SK-N-SH treated with all-trans-retinoic acid at 6 μM for 48 hours (cell line): ENCODE data around the gene AARS1.
"Not testable (repeated sequence)": the region's sequence is repeated elsewhere in the genome, so short reads cannot be mapped to it uniquely, and the experiment has no call there.

Source experiments
- ATAC-seq: fragments of 200-7000 bp; cut with Tn5 transposase; 3 replicates; pipeline ENCODE4 v1.9.1; 2020; ENCODE audit warnings: mild to moderate bottlenecking, moderate library complexity
- ARNTL ChIP-seq: fragments of 450-650 bp; formaldehyde crosslinking; IDR thresholded peaks from 2 replicates; pipeline ENCODE4 v1.5.0; 2020; ENCODE audit warnings: low read depth, mild to moderate bottlenecking, moderate library complexity, borderline replicate concordance
- BACH2 ChIP-seq: fragments of 250-450 bp; sonication (Bioruptor Pico); IDR thresholded peaks from 2 replicates; pipeline ENCODE4 v1.9.0; 2021; ENCODE audit warnings: mild to moderate bottlenecking, borderline replicate concordance
- CREB5 ChIP-seq: fragments of 250-450 bp; sonication (Bioruptor Pico); IDR thresholded peaks from 2 replicates; pipeline ENCODE4 v1.5.1; 2020; ENCODE audit warnings: low read depth, mild to moderate bottlenecking, moderate library complexity
- CSDC2 ChIP-seq: fragments of 250-450 bp; sonication (Bioruptor Pico); IDR thresholded peaks from 2 replicates; pipeline ENCODE4 v1.5.0; 2020; ENCODE audit warnings: mild to moderate bottlenecking, moderate library complexity
- ESRRG ChIP-seq: fragments of 250-450 bp; sonication (Bioruptor Pico); IDR thresholded peaks from 2 replicates; pipeline ENCODE4 v1.6.1; 2021; ENCODE audit warnings: mild to moderate bottlenecking
- GLIS3 ChIP-seq: fragments of 250-450 bp; sonication (Bioruptor Pico); IDR thresholded peaks from 2 replicates; pipeline ENCODE4 v1.5.0; 2020; ENCODE audit warnings: mild to moderate bottlenecking, moderate library complexity
- ISL1 ChIP-seq: fragments of 250-450 bp; sonication (Bioruptor Pico); IDR thresholded peaks from 2 replicates; pipeline ENCODE4 v2.1.2; 2022; ENCODE audit warnings: mild to moderate bottlenecking, moderate library complexity
- OSR1 ChIP-seq: fragments of 250-450 bp; sonication (Bioruptor Pico); IDR thresholded peaks from 2 replicates; pipeline ENCODE4 v1.8.0; 2022; ENCODE audit warnings: moderate library complexity, mild to moderate bottlenecking, inconsistent platforms
- POU6F1 ChIP-seq: fragments of 250-450 bp; sonication (Bioruptor Pico); IDR thresholded peaks from 2 replicates; pipeline ENCODE4 v1.8.0; 2021; ENCODE audit warnings: low read depth, mild to moderate bottlenecking, moderate library complexity, borderline replicate concordance
- RARB ChIP-seq: fragments of 250-450 bp; sonication (Bioruptor Pico); IDR thresholded peaks from 2 replicates; pipeline ENCODE4 v1.8.0; 2021; ENCODE audit warnings: mild to moderate bottlenecking, moderate library complexity
- SNAI2 ChIP-seq: fragments of 250-450 bp; sonication (Bioruptor Pico); IDR thresholded peaks from 2 replicates; pipeline ENCODE4 v1.5.0; 2020; ENCODE audit warnings: mild to moderate bottlenecking, moderate library complexity
- TCF4 ChIP-seq: fragments of 250-450 bp; sonication (Bioruptor Pico); IDR thresholded peaks from 2 replicates; pipeline ENCODE4 v1.8.0; 2021; ENCODE audit warnings: mild to moderate bottlenecking, moderate library complexity, borderline replicate concordance
- TOX ChIP-seq: fragments of 250-450 bp; sonication (Bioruptor Pico); IDR thresholded peaks from 2 replicates; pipeline ENCODE4 v1.8.0; 2021; ENCODE audit warnings: mild to moderate bottlenecking, moderate library complexity, borderline replicate concordance
- TSHZ2 ChIP-seq: fragments of 250-450 bp; sonication (Bioruptor Pico); IDR thresholded peaks from 2 replicates; pipeline ENCODE4 v1.5.0; 2020; ENCODE audit warnings: mild to moderate bottlenecking, moderate library complexity
- ZC3H10 ChIP-seq: fragments of 250-450 bp; sonication (Bioruptor Pico); IDR thresholded peaks from 2 replicates; pipeline ENCODE4 v1.5.1; 2021; ENCODE audit warnings: mild to moderate bottlenecking, moderate library complexity
- ZNF565 ChIP-seq: fragments of 450-650 bp; formaldehyde crosslinking; conservative IDR thresholded peaks from 2 replicates; pipeline ENCODE4 v1.5.0; 2020; ENCODE audit warnings: low read depth, mild to moderate bottlenecking, moderate library complexity
- ZNF70 ChIP-seq: fragments of 450-650 bp; formaldehyde crosslinking; IDR thresholded peaks from 2 replicates; pipeline ENCODE4 v1.5.0; 2020; ENCODE audit warnings: mild to moderate bottlenecking, moderate library complexity
- ZNF8 ChIP-seq: fragments of 450-650 bp; formaldehyde crosslinking; IDR thresholded peaks from 2 replicates; pipeline ENCODE4 v1.5.0; 2020; ENCODE audit warnings: mild to moderate bottlenecking, moderate library complexity

The AARS1 gene

GRCh38 chr16:70331091-70331490, 41.8 kb upstream of the AARS1 start:
- TF ChIP-seq ISL1 (CRISPR knock-in tag) (no peak), ZNF70 (CRISPR knock-in tag) (no peak), ESRRG (CRISPR knock-in tag) (no peak), TOX (CRISPR knock-in tag) (no peak), CREB5 (CRISPR knock-in tag) (no peak), GLIS3 (CRISPR knock-in tag) (no peak), ZC3H10 (CRISPR knock-in tag) (no peak), TSHZ2 (CRISPR knock-in tag) (no peak), CSDC2 (CRISPR knock-in tag) (no peak)
- no peak for ATAC-seq

- no peak for TF ChIP-seq POU6F1
- no peak for TF ChIP-seq SNAI2 (CRISPR knock-in tag)
- no peak for TF ChIP-seq ZNF70 (CRISPR knock-in tag)
- no peak for TF ChIP-seq ARNTL (CRISPR knock-in tag)
- TF ChIP-seq ISL1 (CRISPR knock-in tag): no peak
- TF ChIP-seq TCF4: no peak
- no peak for TF ChIP-seq RARB (CRISPR knock-in tag)
- no peak for TF ChIP-seq ESRRG (CRISPR knock-in tag)
- TF ChIP-seq TOX (CRISPR knock-in tag): no peak
- no peak for TF ChIP-seq CREB5 (CRISPR knock-in tag)
- no peak for ATAC-seq
Observed at GRCh38 chr16:70324998-70325747, 35.9 kb upstream of the AARS1 start.

- TF ChIP-seq OSR1 (CRISPR knock-in tag) (no peak), ARNTL (CRISPR knock-in tag) (no peak), GLIS3 (CRISPR knock-in tag) (no peak), ZNF565 (CRISPR knock-in tag) (no peak), CSDC2 (CRISPR knock-in tag) (no peak), ZNF8 (CRISPR knock-in tag) (no peak), BACH2 (CRISPR knock-in tag) (no peak), RARB (CRISPR knock-in tag) (no peak), ZC3H10 (CRISPR knock-in tag) (no peak), ESRRG (CRISPR knock-in tag) (no peak), TCF4 (no peak), CREB5 (CRISPR knock-in tag) (no peak), ISL1 (CRISPR knock-in tag) (no peak)
- no peak for ATAC-seq
Observed at GRCh38 chr16:70320121-70320520, 30.8 kb upstream of the AARS1 start.

- ATAC-seq: not testable (repeated sequence)
Observed at GRCh38 chr16:70307726-70308125, 18.4 kb upstream of the AARS1 start.
